KBM-7 (cell line): Measurements from ENCODE around the gene NR3C1.

Source experiments
- DNase-seq: peaks from one replicate; pipeline ENCODE4 v3.0.0-alpha.2; 2015
- in situ Hi-C: fragments of 300-500 bp; cut with MboI; formaldehyde crosslinking; loops from 2 replicates; pipeline ENCODE4 v1.14.3; 2020; ENCODE audit warnings: low sequenced_read_pairs, low pct_unique_long_range_greater_than_20kb, mixed read lengths

NR3C1 gene

GRCh38 chr5:143403593-143404415, at the start of gene NR3C1:
Gene NR3C1 (minus strand): TSS chr5:143403686. CDS start chr5:143400839, 2,847 bp downstream.
- peak; percentile 83 for DNase-seq
- in situ Hi-C loops: no loop called here

- in situ Hi-C loops: no loop called here
- no peak for DNase-seq
These were observed 46.3 kb upstream of the NR3C1 start for GRCh38 chr5:143449772-143450171.

- DNase-seq: no peak
- in situ Hi-C loops: no loop called here
These were observed 45.0 kb upstream of the NR3C1 start for GRCh38 chr5:143448518-143448917.

GRCh38 chr5:143447983-143448382, 44.5 kb upstream of the NR3C1 start:
- DNase-seq: no peak
- in situ Hi-C loops: no loop called here

- in situ Hi-C loops: no loop called here
These were observed 43.2 kb upstream of the NR3C1 start for GRCh38 chr5:143446535-143447226.

GRCh38 chr5:143445776-143446175, 42.3 kb upstream of the NR3C1 start:
- no peak for DNase-seq
- in situ Hi-C loops: no loop called here

More at GRCh38 chr5:143446535-143447226, 43.2 kb upstream of the NR3C1 start:
- DNase-seq: no peak

GRCh38 chr5:143443330-143443729, 39.8 kb upstream of the NR3C1 start:
- DNase-seq: no peak
- in situ Hi-C loops: no loop called here

- in situ Hi-C loops: no loop called here
- no peak for DNase-seq
These were observed 38.9 kb upstream of the NR3C1 start for GRCh38 chr5:143442385-143442784.

GRCh38 chr5:143440448-143441115, 37.1 kb upstream of the NR3C1 start:
- in situ Hi-C loops: no loop called here
- no peak for DNase-seq

- in situ Hi-C loops: no loop called here
- no peak for DNase-seq
These were observed 34.3 kb upstream of the NR3C1 start for GRCh38 chr5:143437666-143438273.

- no peak for DNase-seq
- in situ Hi-C loops: no loop called here
These were observed 33.4 kb upstream of the NR3C1 start for GRCh38 chr5:143436871-143437270.

GRCh38 chr5:143435210-143435657, 31.7 kb upstream of the NR3C1 start:
- in situ Hi-C loops: no loop called here
- peak; percentile 70 for DNase-seq

- DNase-seq: no peak
- in situ Hi-C loops: no loop called here
These were observed 31.0 kb upstream of the NR3C1 start for GRCh38 chr5:143434261-143435209.

- DNase-seq: no peak
These were observed 30.2 kb upstream of the NR3C1 start for GRCh38 chr5:143433670-143434069.

GRCh38 chr5:143432658-143433239, 29.3 kb upstream of the NR3C1 start:
- DNase-seq: no peak
- in situ Hi-C loops: no loop called here

More at GRCh38 chr5:143433670-143434069, 30.2 kb upstream of the NR3C1 start:
- in situ Hi-C loops: no loop called here

- in situ Hi-C loops: no loop called here
- no peak for DNase-seq
These were observed 28.3 kb upstream of the NR3C1 start for GRCh38 chr5:143431789-143432188.

GRCh38 chr5:143428738-143429420, 25.4 kb upstream of the NR3C1 start:
- in situ Hi-C loops: no loop called here

More at GRCh38 chr5:143428738-143429420, 25.4 kb upstream of the NR3C1 start:
- no peak for DNase-seq
